ENCODE results near the gene GLIPR1.

- no peak for TF ChIP-seq CTCF (IDR thresholded peaks at IDR 0.05; ENCODE audit: low read depth, low read length)
- no peak for TF ChIP-seq EZH2phosphoT487 (IDR thresholded peaks at IDR 0.05; ENCODE audit: low read depth)
Measured at GRCh38 chr12:75508159-75508558, 27.6 kb downstream of the GLIPR1 start.
